NCI-H1105 (cell line): Measurements from ENCODE around the gene EFNA2.
A peak's percentile ranks its signal among the peaks of the same experiment; 100 is the strongest.
"Not testable (repeated sequence)": the region's sequence is repeated elsewhere in the genome, so short reads cannot be mapped to it uniquely, and the experiment has no call there.

Experiments used
- DNase-seq: peaks from one replicate; lab custom pipeline; 2025; lab: John Stamatoyannopoulos, UW

Gene EFNA2

GRCh38 chr19:1318678-1319471 is 33.2 kb downstream of the EFNA2 start:
- DNase-seq: no peak

GRCh38 chr19:1320282-1320650 is 34.6 kb downstream of the EFNA2 start:
- DNase-seq: not testable (repeated sequence)

GRCh38 chr19:1321539-1321938 is 35.9 kb downstream of the EFNA2 start:
- DNase-seq: no peak

GRCh38 chr19:1322198-1322981 is 36.7 kb downstream of the EFNA2 start:
- no peak for DNase-seq

- no peak for DNase-seq
Measured at GRCh38 chr19:1324249-1324805, 38.7 kb downstream of the EFNA2 start.

GRCh38 chr19:1324806-1325567 is 39.3 kb downstream of the EFNA2 start:
- peak; percentile 49 for DNase-seq

- DNase-seq: no peak
Measured at GRCh38 chr19:1325568-1326294, 40.1 kb downstream of the EFNA2 start.

GRCh38 chr19:1327125-1327524 is 41.5 kb downstream of the EFNA2 start:
- DNase-seq: no peak

GRCh38 chr19:1332208-1332607 is 46.5 kb downstream of the EFNA2 start:
- not testable (repeated sequence) for DNase-seq

GRCh38 chr19:1336079-1336684 is 50.5 kb downstream of the EFNA2 start:
- DNase-seq: no peak

GRCh38 chr19:1340681-1341469 is 55.2 kb downstream of the EFNA2 start:
- DNase-seq: no peak

- DNase-seq: no peak
Measured at GRCh38 chr19:1343041-1343440, 57.4 kb downstream of the EFNA2 start.

GRCh38 chr19:1349211-1349610 is 63.5 kb downstream of the EFNA2 start:
- DNase-seq: no peak

GRCh38 chr19:1350867-1351266 is 65.2 kb downstream of the EFNA2 start:
- no peak for DNase-seq
